ENCODE results near the gene SRP68. TPM values are rescaled to one million over a fixed set of nuclear protein-coding genes. Genes with fewer than 3 reads are reported as not detected.
A peak's percentile ranks its signal among the peaks of the same experiment; 100 is the strongest.

The SRP68 gene
- total and polyA plus RNA-seq, 9 of the 15 experiments (the other 6 are each of a cell fraction or from before 2014, with no cell fraction given) = 29.4 to 92.6 (median 36.2) TPM

GRCh38 chr17:76054112-76054476 is 18.2 kb downstream of the SRP68 start:
- peaks cover 11% of the 10 kb centered on the region; the same call in 2 of the 3 replicates for H3K79me2 ChIP-seq (ENCODE audit: control insufficient read depth, insufficient read depth, low read length)
- no peak for TF ChIP-seq CBFA2T3 (IDR thresholded peaks at IDR 0.05)
- 0 out of 4 replicates have a peak, but pooled peaks of 1 of the 2 experiments have one; percentile 2 for TF ChIP-seq MLLT1 (IDR thresholded peaks at IDR 0.05)
- no peak for TF ChIP-seq ZNF589 (CRISPR knock-in tag; IDR thresholded peaks at IDR 0.05; ENCODE audit: low read depth)
- TF ChIP-seq ZNF282 (CRISPR knock-in tag; IDR thresholded peaks at IDR 0.05) = no peak
- peak; percentile 88 for TF ChIP-seq FOSL1 (tag; conservative IDR thresholded peaks at IDR 0.05)
- TF ChIP-seq GTF2E2 (tag; IDR thresholded peaks at IDR 0.05) = no peak
- 0 out of 2 replicates have a peak, but pooled peaks have one; percentile 15 for TF ChIP-seq EHMT2 (IDR thresholded peaks at IDR 0.05)
- peak; percentile 64; the same call in 1 of the 2 replicates for TF ChIP-seq JUND (IDR thresholded peaks at IDR 0.05; ENCODE audit: borderline replicate concordance, low read depth, low read length)
- TF ChIP-seq JUND (tag; IDR thresholded peaks at IDR 0.05; ENCODE audit: borderline replicate concordance, low read depth, low read length) = no peak
- ChIA-PET POLR2A (interaction anchor here (0.5 to 2.3 kb wide), 8 partner anchors 9 to 233 kb away, joined by 3 to 12 read pairs (median 3); partner anchors contain the start of gene SRP68), CTCF (ENCODE audit: low intra/inter-chr PET ratio) (no interaction called here)
- WGBS (ENCODE audit: insufficient coverage, low coverage, missing lambda C conversion rate) = 76% methylated on average over 4 of the region's 4 CpGs
- H3K27me3 ChIP-seq (ENCODE audit: control insufficient read depth in 2 of 2, insufficient read depth in 2 of 2, low read length in 2 of 2) = no peaks in the 10 kb centered on the region
- no peaks in the 10 kb centered on the region for H4K20me1 ChIP-seq (replicated peaks; ENCODE audit: control insufficient read depth, insufficient read depth, low read length)
- no peak overlapping the region for H2AFZ ChIP-seq (ENCODE audit: low read depth, low read length)
- no peaks in the 10 kb centered on the region for H3K9me3 ChIP-seq (replicated peaks; ENCODE audit: control insufficient read depth, insufficient read depth, low read depth, low read length)
- no peak overlapping the region for H3K9ac ChIP-seq (ENCODE audit: insufficient read depth in 1 of 2, low read depth in 2 of 2, low read length in 2 of 2)
- H3K27ac ChIP-seq (ENCODE audit: extremely low read depth, low read depth, low read length) = peak overlapping the region; percentile 71
- peaks cover 83% of the 10 kb centered on the region for H3K36me3 ChIP-seq (ENCODE audit: control insufficient read depth, insufficient read depth, low read length)
- no peak overlapping the region for H3K4me3 ChIP-seq
- FAIRE-seq = no peak
- H3K4me1 ChIP-seq (replicated peaks in 1 of 2; ENCODE audit: control insufficient read depth in 2 of 2, insufficient read depth in 2 of 2, low read length in 2 of 2) = peaks cover 5 to 9% of the 10 kb centered on the region in 2 experiments; a peak in 3 of 5 replicates
- no peaks in the 10 kb centered on the region for H3K9me1 ChIP-seq (ENCODE audit: control insufficient read depth, insufficient read depth, low read length)
- intact Hi-C loops (cut with micrococcal nuclease) (no loop called here), in situ Hi-C loops (cut with MboI) (no loop called here)
- H3K4me2 ChIP-seq (ENCODE audit: insufficient read depth, low read length) = no peak overlapping the region
- ATAC-seq = peak; percentile 27; the same call in 1 of the 3 replicates
- no TSS peak for BruUV-seq (replicated peaks)
- DNase-seq (ENCODE audit: extremely low read depth in 1 of 4, low spot score in 3 of 4) = no peak
